Hepatocyte (in vitro differentiated cells): Measurements from ENCODE around the gene PRR4.

Experiments used
- EZH2 ChIP-seq: fragments of 200-600 bp; sonication (generic); IDR thresholded peaks from 2 replicates; pipeline ENCODE4 v1.6.1; 2016; ENCODE audit warnings: antibody characterized with exemption, mild to moderate bottlenecking, borderline replicate concordance
- EZH2phosphoT487 ChIP-seq: fragments of 200-600 bp; sonication (generic); IDR thresholded peaks from one replicate; pipeline ENCODE4 v1.6.1; 2018; ENCODE audit warnings: antibody characterized with exemption, mild to moderate bottlenecking, low read depth, moderate library complexity; ENCODE audit not compliant: unreplicated experiment, severe bottlenecking
- TF ChIP-seq, protein P1 (sequence below): fragments of 200-600 bp; sonication (generic); IDR thresholded peaks from 2 replicates; pipeline ENCODE4 v1.5.1; 2016; ENCODE audit warnings: antibody characterized with exemption, mild to moderate bottlenecking; ENCODE audit not compliant: poor library complexity

DNA sequence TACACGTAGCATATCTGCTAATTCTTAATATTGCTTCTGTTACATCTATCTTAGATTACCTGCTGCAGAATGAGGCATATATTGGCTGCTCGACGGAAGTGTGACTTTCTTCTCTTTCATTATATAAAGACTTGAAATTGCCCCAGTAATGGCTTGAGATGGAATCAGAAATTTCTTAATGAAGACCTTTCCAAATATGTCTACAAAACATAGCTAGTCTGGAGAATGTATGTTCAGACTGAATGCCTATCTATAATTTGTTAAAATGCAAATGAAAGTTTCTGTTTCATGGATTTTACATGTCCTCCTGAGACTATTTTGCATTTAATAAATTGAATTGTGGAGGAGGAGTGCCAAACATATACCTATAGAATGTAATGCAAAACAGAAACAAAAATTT, 23.0 kb downstream of the PRR4 start, which contains the start of gene TAS2R10:
- TF ChIP-seq EZH2: no peak
- TF ChIP-seq, protein P1, sequence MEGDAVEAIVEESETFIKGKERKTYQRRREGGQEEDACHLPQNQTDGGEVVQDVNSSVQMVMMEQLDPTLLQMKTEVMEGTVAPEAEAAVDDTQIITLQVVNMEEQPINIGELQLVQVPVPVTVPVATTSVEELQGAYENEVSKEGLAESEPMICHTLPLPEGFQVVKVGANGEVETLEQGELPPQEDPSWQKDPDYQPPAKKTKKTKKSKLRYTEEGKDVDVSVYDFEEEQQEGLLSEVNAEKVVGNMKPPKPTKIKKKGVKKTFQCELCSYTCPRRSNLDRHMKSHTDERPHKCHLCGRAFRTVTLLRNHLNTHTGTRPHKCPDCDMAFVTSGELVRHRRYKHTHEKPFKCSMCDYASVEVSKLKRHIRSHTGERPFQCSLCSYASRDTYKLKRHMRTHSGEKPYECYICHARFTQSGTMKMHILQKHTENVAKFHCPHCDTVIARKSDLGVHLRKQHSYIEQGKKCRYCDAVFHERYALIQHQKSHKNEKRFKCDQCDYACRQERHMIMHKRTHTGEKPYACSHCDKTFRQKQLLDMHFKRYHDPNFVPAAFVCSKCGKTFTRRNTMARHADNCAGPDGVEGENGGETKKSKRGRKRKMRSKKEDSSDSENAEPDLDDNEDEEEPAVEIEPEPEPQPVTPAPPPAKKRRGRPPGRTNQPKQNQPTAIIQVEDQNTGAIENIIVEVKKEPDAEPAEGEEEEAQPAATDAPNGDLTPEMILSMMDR: no peak
- TF ChIP-seq EZH2phosphoT487: no peak
